BE2C (cell line): ENCODE measurements around the gene ABI3BP. TPM values are rescaled to one million over a fixed set of nuclear protein-coding genes. Genes with fewer than 3 reads are reported as not detected.
A peak's percentile ranks its signal among the peaks of the same experiment; 100 is the strongest.

Experiments
- DNase-seq: peaks from one replicate; pipeline ENCODE4 v3.0.0-alpha.2; 2020
- H3K27me3 ChIP-seq: fragments of 250-450 bp; sonication (Bioruptor Pico); 2 replicates; pipeline ENCODE4 v1.5.1; 2020; ENCODE audit warnings: mild to moderate bottlenecking
- H3K36me3 ChIP-seq: fragments of 250-450 bp; sonication (Bioruptor Pico); 2 replicates; pipeline ENCODE4 v1.5.1; 2020; ENCODE audit warnings: mild to moderate bottlenecking
- H3K4me1 ChIP-seq: fragments of 250-450 bp; sonication (Bioruptor Pico); 2 replicates; pipeline ENCODE4 v1.5.1; 2020
- H3K4me3 ChIP-seq: 2 replicates; pipeline ENCODE4 v1.5.1; 2011; ENCODE audit warnings: low read depth, low read length
- H3K9me3 ChIP-seq: fragments of 250-450 bp; sonication (Bioruptor Pico); 2 replicates; pipeline ENCODE4 v1.5.1; 2020
- polyA plus RNA-seq: library from polyadenylated mRNA; unstranded; fragments of >200 nt; gene quantifications from one replicate; pipeline ENCODE4 v1.2.1, GENCODE V29; 2012; ENCODE audit warnings: low read depth, missing spikeins; ENCODE audit not compliant: insufficient read length, insufficient read depth
- TF ChIP-seq, protein P1 (sequence below): IDR thresholded peaks from 2 replicates; pipeline ENCODE4 v1.5.1; 2012; ENCODE audit warnings: mild to moderate bottlenecking, low read depth, low read length

Gene ABI3BP, protein sequence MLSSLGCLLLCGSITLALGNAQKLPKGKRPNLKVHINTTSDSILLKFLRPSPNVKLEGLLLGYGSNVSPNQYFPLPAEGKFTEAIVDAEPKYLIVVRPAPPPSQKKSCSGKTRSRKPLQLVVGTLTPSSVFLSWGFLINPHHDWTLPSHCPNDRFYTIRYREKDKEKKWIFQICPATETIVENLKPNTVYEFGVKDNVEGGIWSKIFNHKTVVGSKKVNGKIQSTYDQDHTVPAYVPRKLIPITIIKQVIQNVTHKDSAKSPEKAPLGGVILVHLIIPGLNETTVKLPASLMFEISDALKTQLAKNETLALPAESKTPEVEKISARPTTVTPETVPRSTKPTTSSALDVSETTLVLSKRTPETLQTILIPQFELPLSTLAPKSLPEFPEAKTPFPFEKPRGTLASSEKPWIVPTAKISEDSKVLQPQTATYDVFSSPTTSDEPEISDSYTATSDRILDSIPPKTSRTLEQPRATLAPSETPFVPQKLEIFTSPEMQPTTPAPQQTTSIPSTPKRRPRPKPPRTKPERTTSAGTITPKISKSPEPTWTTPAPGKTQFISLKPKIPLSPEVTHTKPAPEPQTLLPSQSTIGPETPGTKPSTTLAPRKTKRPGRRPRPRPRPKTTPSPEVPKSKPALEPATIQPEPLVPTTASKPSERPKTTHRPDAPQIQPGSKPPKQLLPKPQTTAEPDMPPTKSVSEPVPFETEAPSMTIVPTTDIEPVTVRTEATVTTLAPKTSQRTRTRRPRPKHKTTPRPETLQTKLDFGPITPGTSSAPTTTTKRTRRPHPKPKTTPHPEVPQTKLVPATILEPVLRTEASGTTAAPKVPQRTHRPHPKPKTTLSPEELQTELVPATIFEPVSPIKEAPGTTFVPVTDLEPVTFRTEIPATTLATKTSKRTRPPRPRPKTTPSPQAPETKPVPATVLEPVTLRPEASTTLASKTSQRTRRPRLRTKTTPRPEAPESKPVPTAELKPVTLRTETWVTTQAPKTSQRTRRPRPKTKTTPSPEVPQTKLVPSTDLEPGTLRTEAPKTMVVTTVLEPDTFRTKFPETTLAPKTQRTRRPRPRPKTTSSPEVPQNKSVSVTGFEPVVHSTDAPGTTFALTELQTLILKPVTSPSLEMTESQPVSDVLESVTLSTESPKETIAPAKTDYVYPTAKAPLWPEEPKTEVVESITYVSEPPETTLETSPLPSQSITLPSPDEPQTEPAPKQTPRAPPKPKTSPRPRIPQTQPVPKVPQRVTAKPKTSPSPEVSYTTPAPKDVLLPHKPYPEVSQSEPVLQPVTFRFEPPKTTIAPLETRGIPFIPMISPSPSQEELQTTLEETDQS (N-terminal part only)
- 0.77 TPM for polyA plus RNA-seq

DNA sequence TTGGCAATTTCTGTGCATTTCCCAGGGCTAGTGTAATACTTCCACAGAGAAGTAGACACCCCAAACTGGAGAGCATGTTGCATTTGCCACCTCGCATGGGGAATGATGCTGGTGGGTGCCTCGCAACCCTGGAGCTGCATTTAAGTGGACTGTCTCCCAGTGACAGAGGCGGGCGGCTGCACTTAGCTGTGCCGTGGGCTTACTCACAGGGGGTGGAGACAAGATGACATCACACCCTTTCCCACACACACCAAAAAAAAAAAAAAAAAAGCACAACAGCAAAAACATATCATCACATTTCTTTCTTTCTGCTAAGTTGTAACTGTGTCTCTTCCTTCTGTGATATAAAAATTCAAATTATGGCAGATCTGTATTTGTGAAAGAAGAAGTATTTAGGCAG is at the start of gene ABI3BP:
TSS of gene ABI3BP (minus strand) at position 113 of the 400 bp plus-strand sequence. CDS start at position 76, 37 bp downstream.
- DNase-seq: peak; percentile 80
- Histone ChIP-seq H3K36me3 (no peaks in the 10 kb centered on the region), H3K27me3 (no peaks in the 10 kb centered on the region), H3K4me3 (peak within 1 kb of the TSS; percentile 31), H3K9me3 (no peaks in the 10 kb centered on the region), H3K4me1 (peaks cover 9% of the 10 kb centered on the region)
- TF ChIP-seq, protein P1, sequence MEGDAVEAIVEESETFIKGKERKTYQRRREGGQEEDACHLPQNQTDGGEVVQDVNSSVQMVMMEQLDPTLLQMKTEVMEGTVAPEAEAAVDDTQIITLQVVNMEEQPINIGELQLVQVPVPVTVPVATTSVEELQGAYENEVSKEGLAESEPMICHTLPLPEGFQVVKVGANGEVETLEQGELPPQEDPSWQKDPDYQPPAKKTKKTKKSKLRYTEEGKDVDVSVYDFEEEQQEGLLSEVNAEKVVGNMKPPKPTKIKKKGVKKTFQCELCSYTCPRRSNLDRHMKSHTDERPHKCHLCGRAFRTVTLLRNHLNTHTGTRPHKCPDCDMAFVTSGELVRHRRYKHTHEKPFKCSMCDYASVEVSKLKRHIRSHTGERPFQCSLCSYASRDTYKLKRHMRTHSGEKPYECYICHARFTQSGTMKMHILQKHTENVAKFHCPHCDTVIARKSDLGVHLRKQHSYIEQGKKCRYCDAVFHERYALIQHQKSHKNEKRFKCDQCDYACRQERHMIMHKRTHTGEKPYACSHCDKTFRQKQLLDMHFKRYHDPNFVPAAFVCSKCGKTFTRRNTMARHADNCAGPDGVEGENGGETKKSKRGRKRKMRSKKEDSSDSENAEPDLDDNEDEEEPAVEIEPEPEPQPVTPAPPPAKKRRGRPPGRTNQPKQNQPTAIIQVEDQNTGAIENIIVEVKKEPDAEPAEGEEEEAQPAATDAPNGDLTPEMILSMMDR: no peak

DNA sequence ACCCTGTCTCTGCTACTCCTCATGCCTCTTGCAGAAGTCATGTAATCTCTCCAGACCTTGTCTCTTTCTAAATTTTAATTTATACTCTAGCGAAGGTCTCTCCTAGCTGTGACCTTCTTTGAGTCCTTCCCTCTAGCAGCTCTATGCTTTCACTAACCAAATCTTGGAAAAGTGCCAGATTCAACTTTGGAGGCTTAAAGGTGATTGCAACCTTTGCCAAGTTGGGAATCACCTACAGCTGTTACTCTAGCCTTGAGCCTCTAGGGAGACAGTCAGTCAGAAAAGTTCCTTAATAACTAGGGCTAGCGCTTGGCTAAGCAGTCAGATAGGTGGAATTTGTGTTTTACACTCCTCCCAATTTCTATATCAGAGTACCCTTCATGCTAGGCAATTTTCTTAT is 46.1 kb upstream of the ABI3BP start:
- H3K4me1 ChIP-seq: peaks cover 22% of the 10 kb centered on the region

DNA sequence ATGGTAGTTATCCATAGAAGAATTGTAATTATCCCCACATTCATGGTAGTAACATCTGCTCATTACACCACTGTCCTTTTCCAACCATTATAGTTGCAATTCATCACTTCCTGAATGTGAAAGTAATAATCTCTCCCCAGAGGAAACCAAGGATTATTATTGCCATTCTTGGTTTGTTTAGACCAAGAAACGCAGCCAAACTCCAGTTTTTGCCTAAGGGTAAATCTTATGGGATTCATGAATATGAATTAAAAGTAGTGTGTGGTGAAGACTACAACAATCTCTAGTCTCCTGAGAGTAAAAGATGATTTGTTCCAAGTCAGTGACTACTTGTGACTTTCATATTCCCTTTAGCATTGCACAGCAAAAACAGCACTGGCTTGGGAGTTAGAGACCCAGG is 45.7 kb upstream of the ABI3BP start:
- no peaks in the 10 kb centered on the region; the same call in 1 of the 2 replicates for H3K36me3 ChIP-seq
- H3K4me3 ChIP-seq: no peak overlapping the region
- TF ChIP-seq, protein P1: no peak
- DNase-seq: no peak
- no peaks in the 10 kb centered on the region for H3K9me3 ChIP-seq
- H3K27me3 ChIP-seq: no peaks in the 10 kb centered on the region
- peaks cover 22% of the 10 kb centered on the region for H3K4me1 ChIP-seq

More for the DNA sequence above, 46.1 kb upstream of the ABI3BP start:
- Histone ChIP-seq H3K9me3 (no peaks in the 10 kb centered on the region), H3K27me3 (no peaks in the 10 kb centered on the region), H3K36me3 (no peaks in the 10 kb centered on the region; the same call in 1 of the 2 replicates), H3K4me3 (no peak overlapping the region)
- no peak for DNase-seq
- TF ChIP-seq, protein P1: no peak

DNA sequence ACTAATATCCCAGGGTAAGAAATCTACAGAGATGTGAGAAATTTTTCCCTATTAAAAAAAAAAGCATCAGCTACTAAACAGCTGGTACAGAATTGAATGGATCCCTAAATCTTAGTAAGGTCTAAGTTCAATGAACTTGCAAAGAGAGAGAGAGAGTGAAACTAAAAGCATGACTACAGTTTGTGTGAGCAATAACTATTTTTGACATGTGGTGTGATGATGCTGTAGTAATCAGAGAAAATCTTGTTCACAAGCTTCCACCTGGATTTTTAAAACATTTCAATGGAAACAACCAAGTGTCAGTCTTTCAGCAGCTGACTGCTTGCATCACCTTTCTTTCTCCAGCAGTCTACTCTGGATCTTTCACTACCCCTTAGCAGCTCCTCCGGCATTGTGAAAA is 45.2 kb upstream of the ABI3BP start:
- Histone ChIP-seq H3K9me3 (no peaks in the 10 kb centered on the region), H3K36me3 (no peaks in the 10 kb centered on the region; the same call in 1 of the 2 replicates), H3K4me3 (no peak overlapping the region), H3K4me1 (peaks cover 22% of the 10 kb centered on the region), H3K27me3 (no peaks in the 10 kb centered on the region)
- DNase-seq: no peak
- TF ChIP-seq, protein P1: no peak

DNA sequence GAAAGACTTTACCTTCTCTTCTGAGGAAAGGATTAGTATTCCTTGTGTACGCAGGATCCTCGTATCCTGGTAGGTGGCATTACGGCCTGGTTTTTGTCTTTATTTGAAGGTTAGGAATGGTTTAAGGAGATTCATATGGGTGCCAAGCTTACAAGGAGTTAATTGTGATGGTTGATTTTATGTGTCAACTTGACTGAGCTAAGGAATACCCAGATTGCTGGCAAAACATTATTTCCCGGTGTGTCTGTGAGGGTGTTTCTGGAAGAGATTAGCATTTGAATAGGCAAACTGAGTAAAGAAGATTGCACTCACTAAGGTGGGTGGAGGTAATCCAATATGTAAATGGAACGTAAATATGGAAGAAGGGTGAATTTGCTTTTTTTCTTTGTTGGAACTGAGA is 44.4 kb upstream of the ABI3BP start:
- TF ChIP-seq, protein P1: no peak
- Histone ChIP-seq H3K4me3 (no peak overlapping the region), H3K27me3 (no peaks in the 10 kb centered on the region), H3K4me1 (peaks cover 22% of the 10 kb centered on the region), H3K36me3 (no peaks in the 10 kb centered on the region; the same call in 1 of the 2 replicates), H3K9me3 (no peaks in the 10 kb centered on the region)
- DNase-seq: no peak
